Neural progenitor cell (in vitro differentiated cells): ENCODE results near the gene PTPRG. TPM values are rescaled to one million over a fixed set of nuclear protein-coding genes. Genes with fewer than 3 reads are reported as not detected.

Experiments
- DNase-seq: peaks from one replicate; pipeline ENCODE4 v3.0.0-alpha.2; 2016; ENCODE audit warnings: low spot score
- H2AFZ ChIP-seq: fragments of 200-600 bp; sonication (generic); replicated peaks from 2 replicates; pipeline ENCODE4 v1.6.1; 2016; ENCODE audit warnings: antibody characterized with exemption
- H3F3A ChIP-seq: fragments of 200-600 bp; sonication (generic); 2 replicates; pipeline ENCODE4 v1.6.1; 2016; ENCODE audit warnings: antibody characterized with exemption, low read depth
- H3K27ac ChIP-seq: fragments of 200-600 bp; sonication (generic); 2 replicates; pipeline ENCODE4 v1.5.1; 2016; ENCODE audit warnings: mild to moderate bottlenecking
- H3K27me3 ChIP-seq: fragments of 200-600 bp; sonication (generic); 2 replicates; pipeline ENCODE4 v1.6.1; 2016; ENCODE audit warnings: mild to moderate bottlenecking, moderate library complexity
- H3K36me3 ChIP-seq: fragments of 200-600 bp; sonication (generic); 2 replicates; pipeline ENCODE4 v1.5.1; 2016
- H3K4me1 ChIP-seq: fragments of 200-600 bp; sonication (generic); 2 replicates; pipeline ENCODE4 v1.6.1; 2016; ENCODE audit warnings: mixed run types
- H3K4me2 ChIP-seq: fragments of 200-600 bp; sonication (generic); 2 replicates; pipeline ENCODE4 v1.6.1; 2016
- H3K4me3 ChIP-seq: fragments of 200-600 bp; sonication (generic); 2 replicates; pipeline ENCODE4 v1.5.1; 2016
- H3K79me2 ChIP-seq: fragments of 200-600 bp; sonication (generic); 2 replicates; pipeline ENCODE4 v1.6.1; 2016; ENCODE audit warnings: low read depth
- H3K9ac ChIP-seq: fragments of 200-600 bp; sonication (generic); 2 replicates; pipeline ENCODE4 v1.6.1; 2016
- H3K9me3 ChIP-seq: fragments of 200-600 bp; sonication (generic); 2 replicates; pipeline ENCODE4 v1.5.1; 2016; ENCODE audit warnings: low read depth
- H4K20me1 ChIP-seq: fragments of 200-600 bp; sonication (generic); 2 replicates; pipeline ENCODE4 v1.6.1; 2016; ENCODE audit warnings: low read depth
- H3K27ac Mint-ChIP-seq: 3 replicates; pipeline ENCODE4 v1.8.0; 2021; ENCODE audit warnings: mixed read lengths
- H3K27me3 Mint-ChIP-seq: 2 replicates; pipeline ENCODE4 v1.8.0; 2022; ENCODE audit warnings: low read depth, mild to moderate bottlenecking, inconsistent platforms, moderate library complexity, mixed read lengths; ENCODE audit not compliant: insufficient read depth
- H3K36me3 Mint-ChIP-seq: 3 replicates; pipeline ENCODE4 v1.8.0; 2021; ENCODE audit warnings: mixed read lengths
- H3K4me1 Mint-ChIP-seq: 3 replicates; pipeline ENCODE4 v1.8.0; 2021; ENCODE audit warnings: mixed read lengths
- H3K4me3 Mint-ChIP-seq: 3 replicates; pipeline ENCODE4 v1.8.0; 2021; ENCODE audit warnings: mild to moderate bottlenecking, moderate library complexity, mixed read lengths
- H3K9me3 Mint-ChIP-seq: 3 replicates; pipeline ENCODE4 v1.8.0; 2020; ENCODE audit warnings: mixed read lengths
- CTCF ChIP-seq: fragments of 200-600 bp; sonication (generic); IDR thresholded peaks from 2 replicates; pipeline ENCODE4 v1.5.1; 2017; ENCODE audit warnings: antibody characterized with exemption, mild to moderate bottlenecking
- EZH2 ChIP-seq: fragments of 200-600 bp; sonication (generic); IDR thresholded peaks from 2 replicates; pipeline ENCODE4 v1.6.1; 2017; ENCODE audit warnings: antibody characterized with exemption, mild to moderate bottlenecking, moderate library complexity
- EZH2phosphoT487 ChIP-seq: fragments of 200-600 bp; sonication (generic); IDR thresholded peaks from 2 replicates; pipeline ENCODE4 v1.6.1; 2017; ENCODE audit warnings: antibody characterized with exemption
- total RNA-seq: library from RNA; depleted of rRNA; stranded (reverse); fragments of >200 nt; gene quantifications from 2 replicates; pipeline ENCODE4 v1.2.3, GENCODE V29; 2015; ENCODE audit warnings: low replicate concordance

PTPRG gene
- total RNA-seq, 1 donor from 2014 or later = 65.3 TPM

- H3K27me3 ChIP-seq = no peaks in the 10 kb centered on the region
- no peaks in the 10 kb centered on the region for H3K4me1 Mint-ChIP-seq
- H3K27ac ChIP-seq = no peak overlapping the region
- H3K4me1 ChIP-seq = peaks cover 14% of the 10 kb centered on the region
- H3K4me3 ChIP-seq = no peak overlapping the region
- H3K27me3 Mint-ChIP-seq = peaks cover 2% of the 10 kb centered on the region
- H2AFZ ChIP-seq = no peak overlapping the region
- H3K27ac Mint-ChIP-seq = no peak overlapping the region
- TF ChIP-seq EZH2phosphoT487 = no peak
- TF ChIP-seq EZH2 = no peak
- no peak for TF ChIP-seq CTCF
- no peak overlapping the region for H3K4me2 ChIP-seq
- no peaks in the 10 kb centered on the region for H3K9me3 ChIP-seq
- no peak for DNase-seq
- H4K20me1 ChIP-seq = peaks cover 5% of the 10 kb centered on the region
- H3F3A ChIP-seq = no peaks in the 10 kb centered on the region
- H3K9me3 Mint-ChIP-seq = no peaks in the 10 kb centered on the region
- H3K9ac ChIP-seq = no peak overlapping the region
- H3K36me3 ChIP-seq = no peaks in the 10 kb centered on the region
- peaks cover 15% of the 10 kb centered on the region for H3K79me2 ChIP-seq
- peaks cover 9% of the 10 kb centered on the region for H3K36me3 Mint-ChIP-seq
- H3K4me3 Mint-ChIP-seq = no peak overlapping the region
These were observed 458.5 kb downstream of the PTPRG start for GRCh38 chr3:62019906-62020305.

GRCh38 chr3:62020706-62021105 is 459.3 kb downstream of the PTPRG start:
- Histone ChIP-seq H3K4me1 (peaks cover 14% of the 10 kb centered on the region), H3K9ac (no peak overlapping the region), H4K20me1 (peaks cover 5% of the 10 kb centered on the region), H3F3A (no peaks in the 10 kb centered on the region), H3K4me3 (no peak overlapping the region), H3K27me3 (no peaks in the 10 kb centered on the region), H3K4me2 (no peak overlapping the region), H3K27ac (no peak overlapping the region), H3K79me2 (peaks cover 21% of the 10 kb centered on the region), H3K9me3 (no peaks in the 10 kb centered on the region), H3K36me3 (no peaks in the 10 kb centered on the region), H2AFZ (no peak overlapping the region)
- H3K4me1 Mint-ChIP-seq = no peaks in the 10 kb centered on the region
- TF ChIP-seq CTCF = no peak
- TF ChIP-seq EZH2 = no peak
- H3K27me3 Mint-ChIP-seq = peaks cover 2% of the 10 kb centered on the region
- peaks cover 9% of the 10 kb centered on the region for H3K36me3 Mint-ChIP-seq
- H3K9me3 Mint-ChIP-seq = no peaks in the 10 kb centered on the region
- no peak overlapping the region for H3K27ac Mint-ChIP-seq
- no peak overlapping the region for H3K4me3 Mint-ChIP-seq
- no peak for DNase-seq

DNA sequence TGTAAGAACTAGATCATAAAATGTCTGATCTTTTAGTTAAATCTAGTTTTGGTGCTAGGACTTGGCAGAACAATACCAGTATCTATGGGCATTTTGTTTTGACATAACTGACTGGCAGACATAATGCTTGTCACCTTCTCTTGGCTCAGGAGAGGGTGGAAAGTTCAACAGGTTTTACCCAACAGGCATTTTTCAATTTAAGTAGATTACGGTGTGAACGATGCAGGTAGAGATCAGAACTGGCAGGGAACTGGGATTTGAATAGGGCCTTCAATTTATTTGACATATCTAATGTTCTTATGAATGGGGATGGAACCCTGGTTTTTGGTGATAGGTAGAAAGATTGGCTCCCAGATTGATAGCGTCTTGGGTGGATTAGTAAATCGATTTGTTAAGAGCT is 460.9 kb downstream of the PTPRG start:
- peaks cover 5% of the 10 kb centered on the region for H4K20me1 ChIP-seq
- H3K4me2 ChIP-seq = no peak overlapping the region
- H3K4me3 ChIP-seq = no peak overlapping the region
- Mint-ChIP-seq H3K27ac (no peak overlapping the region), H3K9me3 (no peaks in the 10 kb centered on the region), H3K27me3 (no peaks in the 10 kb centered on the region), H3K4me1 (peaks cover 4% of the 10 kb centered on the region), H3K36me3 (peaks cover 9% of the 10 kb centered on the region), H3K4me3 (no peak overlapping the region)
- peaks cover 22% of the 10 kb centered on the region for H3K79me2 ChIP-seq
- H3K27ac ChIP-seq = no peak overlapping the region
- peaks cover 12% of the 10 kb centered on the region for H3K4me1 ChIP-seq
- H3K36me3 ChIP-seq = no peaks in the 10 kb centered on the region
- no peaks in the 10 kb centered on the region for H3K9me3 ChIP-seq
- TF ChIP-seq EZH2phosphoT487 = no peak
- TF ChIP-seq EZH2 = no peak
- TF ChIP-seq CTCF = no peak
- H3F3A ChIP-seq = no peaks in the 10 kb centered on the region
- DNase-seq = no peak
- H3K9ac ChIP-seq = no peak overlapping the region
- H3K27me3 ChIP-seq = no peaks in the 10 kb centered on the region
- no peak overlapping the region for H2AFZ ChIP-seq
